ENCODE results near the gene PGAP1.

Gene PGAP1

GRCh38 chr2:196965651-196966050 lies 39.1 kb upstream of the PGAP1 start:
- Histone ChIP-seq H3K4me2 (no peak overlapping the region), H2AFZ (ENCODE audit: low read depth) (no peak overlapping the region), H3K27ac (no peak overlapping the region), H3K79me2 (ENCODE audit: insufficient read depth, low read depth) (no peaks in the 10 kb centered on the region), H3K4me3 (IDR thresholded peaks at IDR 0.05; ENCODE audit: insufficient read depth, low read depth, low read length) (no peak overlapping the region), H3K27me3 (ENCODE audit: insufficient read depth, low read depth) (no peaks in the 10 kb centered on the region), H3K9ac (no peak overlapping the region), H3K4me1 (ENCODE audit: low read depth, poor library complexity, severe bottlenecking) (peaks cover 15% of the 10 kb centered on the region), H4K20me1 (ENCODE audit: insufficient read depth) (no peaks in the 10 kb centered on the region), H3K36me3 (ENCODE audit: insufficient read depth) (no peaks in the 10 kb centered on the region)
- no peak for TF ChIP-seq CTCF (conservative IDR thresholded peaks at IDR 0.05; ENCODE audit: low read depth, low read length)

- H3K9ac ChIP-seq: no peak overlapping the region
- no peak overlapping the region for H2AFZ ChIP-seq (ENCODE audit: low read depth)
- TF ChIP-seq CTCF (conservative IDR thresholded peaks at IDR 0.05; ENCODE audit: low read depth, low read length): no peak
- no peaks in the 10 kb centered on the region for H3K79me2 ChIP-seq (ENCODE audit: insufficient read depth, low read depth)
- no peak overlapping the region for H3K4me3 ChIP-seq (IDR thresholded peaks at IDR 0.05; ENCODE audit: insufficient read depth, low read depth, low read length)
- H3K4me1 ChIP-seq (ENCODE audit: low read depth, poor library complexity, severe bottlenecking): peaks cover 6% of the 10 kb centered on the region
- no peaks in the 10 kb centered on the region for H3K36me3 ChIP-seq (ENCODE audit: insufficient read depth)
- H3K27me3 ChIP-seq (ENCODE audit: insufficient read depth, low read depth): no peaks in the 10 kb centered on the region
- H3K4me2 ChIP-seq: no peak overlapping the region
- H3K27ac ChIP-seq: no peak overlapping the region
- no peaks in the 10 kb centered on the region for H4K20me1 ChIP-seq (ENCODE audit: insufficient read depth)
Observed at GRCh38 chr2:196963961-196964360, 37.5 kb upstream of the PGAP1 start.

- Histone ChIP-seq H3K36me3 (ENCODE audit: insufficient read depth) (no peaks in the 10 kb centered on the region), H3K4me1 (ENCODE audit: low read depth, poor library complexity, severe bottlenecking) (peaks cover 6% of the 10 kb centered on the region), H3K4me3 (IDR thresholded peaks at IDR 0.05; ENCODE audit: insufficient read depth, low read depth, low read length) (no peak overlapping the region), H3K4me2 (no peak overlapping the region), H3K79me2 (ENCODE audit: insufficient read depth, low read depth) (no peaks in the 10 kb centered on the region), H3K9ac (no peak overlapping the region), H3K27ac (no peak overlapping the region), H4K20me1 (ENCODE audit: insufficient read depth) (no peaks in the 10 kb centered on the region), H3K27me3 (ENCODE audit: insufficient read depth, low read depth) (no peaks in the 10 kb centered on the region), H2AFZ (ENCODE audit: low read depth) (no peak overlapping the region)
- no peak for TF ChIP-seq CTCF (conservative IDR thresholded peaks at IDR 0.05; ENCODE audit: low read depth, low read length)
Observed at GRCh38 chr2:196963043-196963442, 36.5 kb upstream of the PGAP1 start.

DNA sequence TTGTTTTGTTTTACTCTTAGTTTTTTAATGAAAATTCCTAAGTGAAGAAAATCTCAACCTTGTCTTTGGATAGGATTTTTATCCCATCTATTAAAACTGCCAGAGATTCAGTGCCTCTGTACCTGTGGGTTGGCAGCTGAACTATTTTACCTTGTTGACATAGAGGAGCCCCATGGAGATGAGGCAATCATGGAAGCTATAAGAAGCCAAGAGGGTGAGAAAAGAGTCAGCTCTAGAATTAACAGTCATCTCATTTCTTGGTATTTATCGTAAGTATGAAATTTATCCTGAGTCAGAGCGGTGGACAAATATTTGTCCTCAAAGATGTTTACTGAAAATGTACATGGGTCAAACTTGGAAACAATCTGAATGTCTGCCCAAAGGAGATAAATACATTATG lies 35.8 kb upstream of the PGAP1 start:
- Histone ChIP-seq H3K36me3 (ENCODE audit: insufficient read depth) (no peaks in the 10 kb centered on the region), H3K79me2 (ENCODE audit: insufficient read depth, low read depth) (no peaks in the 10 kb centered on the region), H2AFZ (ENCODE audit: low read depth) (no peak overlapping the region), H3K9ac (no peak overlapping the region), H3K4me2 (no peak overlapping the region), H3K4me1 (ENCODE audit: low read depth, poor library complexity, severe bottlenecking) (peaks cover 6% of the 10 kb centered on the region), H3K27ac (no peak overlapping the region), H3K27me3 (ENCODE audit: insufficient read depth, low read depth) (no peaks in the 10 kb centered on the region), H4K20me1 (ENCODE audit: insufficient read depth) (no peaks in the 10 kb centered on the region), H3K4me3 (IDR thresholded peaks at IDR 0.05; ENCODE audit: insufficient read depth, low read depth, low read length) (no peak overlapping the region)
- TF ChIP-seq CTCF (conservative IDR thresholded peaks at IDR 0.05; ENCODE audit: low read depth, low read length): no peak

DNA sequence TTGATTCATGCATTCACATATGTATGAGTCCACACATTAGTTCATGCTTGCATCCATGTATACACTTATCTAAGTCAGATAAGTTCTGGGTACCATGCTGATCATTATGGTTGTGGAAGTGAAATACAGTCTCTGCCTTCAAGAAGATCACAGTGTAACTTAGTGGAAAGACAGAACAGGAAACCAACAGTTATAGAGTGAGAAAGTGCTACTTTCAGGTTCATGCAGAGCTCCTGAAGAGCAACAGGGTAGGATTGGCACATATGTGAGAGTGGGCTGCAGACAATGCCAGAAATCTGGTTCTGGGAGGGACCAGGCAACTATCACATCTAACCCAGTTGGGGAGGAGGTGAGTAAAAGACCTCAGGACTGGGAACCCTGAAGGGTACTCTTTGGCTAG lies 35.4 kb upstream of the PGAP1 start:
- H3K4me1 ChIP-seq (ENCODE audit: low read depth, poor library complexity, severe bottlenecking): peaks cover 6% of the 10 kb centered on the region
- H3K4me2 ChIP-seq: no peak overlapping the region
- H3K4me3 ChIP-seq (IDR thresholded peaks at IDR 0.05; ENCODE audit: insufficient read depth, low read depth, low read length): no peak overlapping the region
- no peaks in the 10 kb centered on the region for H4K20me1 ChIP-seq (ENCODE audit: insufficient read depth)
- no peak overlapping the region for H3K9ac ChIP-seq
- no peaks in the 10 kb centered on the region for H3K36me3 ChIP-seq (ENCODE audit: insufficient read depth)
- TF ChIP-seq CTCF (conservative IDR thresholded peaks at IDR 0.05; ENCODE audit: low read depth, low read length): no peak
- H3K79me2 ChIP-seq (ENCODE audit: insufficient read depth, low read depth): no peaks in the 10 kb centered on the region
- no peak overlapping the region for H2AFZ ChIP-seq (ENCODE audit: low read depth)
- H3K27ac ChIP-seq: no peak overlapping the region
- H3K27me3 ChIP-seq (ENCODE audit: insufficient read depth, low read depth): no peaks in the 10 kb centered on the region

All from KMS-11 (cell line).